GM21737 (cell line): Measurements from ENCODE around the gene NKAIN2.
A peak's percentile ranks its signal among the peaks of the same experiment; 100 is the strongest.
"Not testable (repeated sequence)": the region's sequence is repeated elsewhere in the genome, so short reads cannot be mapped to it uniquely, and the experiment has no call there.

Experiments used
- ATAC-seq: cut with Tn5 transposase; IDR thresholded peaks from one replicate; pipeline ENCODE4 v1.9.1; 2021; ENCODE audit warnings: mild to moderate bottlenecking, moderate library complexity; ENCODE audit not compliant: unreplicated experiment

Gene NKAIN2

DNA sequence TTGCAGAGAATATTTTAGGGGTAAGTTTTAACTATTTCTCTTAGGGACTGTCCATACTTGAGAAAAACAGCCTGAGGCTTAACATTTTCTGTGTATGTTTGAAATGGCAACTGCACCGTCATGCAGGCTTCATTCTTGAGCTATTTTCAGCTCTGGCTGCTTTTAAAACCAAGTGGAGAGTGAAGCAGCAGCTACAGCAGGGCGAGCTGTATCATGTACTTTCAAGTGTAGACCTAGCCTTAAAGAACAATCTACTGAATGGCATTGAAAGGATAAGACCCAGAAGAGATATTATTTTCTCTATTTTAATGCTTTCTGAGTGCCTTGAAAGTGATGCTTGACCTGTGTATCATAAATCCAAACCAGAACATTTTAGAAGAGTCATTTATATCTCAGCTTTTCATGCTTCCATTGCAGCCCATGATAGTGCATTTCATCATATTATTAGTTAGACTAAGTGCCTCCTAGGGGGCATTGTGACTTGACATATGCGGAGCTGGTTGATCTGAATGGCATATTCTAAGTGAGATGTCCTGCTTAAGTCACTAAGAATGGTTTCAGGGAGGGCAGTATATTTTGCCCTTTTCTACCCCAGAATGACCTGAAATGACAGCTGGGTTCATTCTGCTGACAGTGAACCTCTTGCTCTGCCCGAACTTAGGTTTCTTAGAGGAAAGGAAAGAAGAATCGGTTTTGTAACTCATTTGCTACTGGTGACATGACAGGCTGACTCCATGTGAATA, 85.3 kb downstream of the NKAIN2 start:
- ATAC-seq = no peak

DNA sequence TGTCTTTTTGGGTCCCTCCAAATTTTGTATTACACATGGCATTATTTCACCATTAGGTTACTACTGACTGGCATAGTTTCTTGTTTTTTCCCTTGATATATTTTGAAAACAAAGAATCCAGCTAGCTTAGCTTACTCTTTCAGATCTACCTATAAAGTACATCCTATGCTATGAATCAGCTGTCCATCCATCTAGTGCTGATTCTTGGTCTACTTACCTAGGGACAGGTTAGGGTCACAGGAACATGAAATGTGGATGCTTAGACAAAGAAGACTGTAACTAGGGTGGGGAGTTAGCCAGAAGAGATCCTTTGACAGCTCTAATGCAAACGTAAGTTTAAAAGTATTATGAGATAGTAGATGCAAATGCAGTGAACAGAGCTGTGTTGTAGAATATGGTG, 91.7 kb downstream of the NKAIN2 start:
- no peak for ATAC-seq

DNA sequence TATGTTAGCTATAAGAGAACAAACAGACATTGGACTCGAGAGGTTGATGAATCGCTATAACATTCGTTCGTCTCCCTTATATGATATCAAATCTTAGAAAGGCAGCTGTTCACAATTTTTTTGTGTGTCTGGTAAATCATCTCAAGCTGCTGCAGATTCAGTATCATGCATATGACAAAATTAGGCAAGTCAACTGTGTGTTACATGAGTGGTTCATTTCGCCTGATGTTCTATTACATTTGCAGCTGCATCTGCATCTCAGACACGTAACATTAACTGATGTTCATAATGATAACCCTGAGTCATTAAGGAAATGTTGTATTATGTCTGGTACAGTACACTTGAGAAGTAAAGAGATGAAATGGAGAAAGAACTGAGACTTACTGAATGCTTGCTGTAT, 92.1 kb downstream of the NKAIN2 start:
- ATAC-seq = no peak

DNA sequence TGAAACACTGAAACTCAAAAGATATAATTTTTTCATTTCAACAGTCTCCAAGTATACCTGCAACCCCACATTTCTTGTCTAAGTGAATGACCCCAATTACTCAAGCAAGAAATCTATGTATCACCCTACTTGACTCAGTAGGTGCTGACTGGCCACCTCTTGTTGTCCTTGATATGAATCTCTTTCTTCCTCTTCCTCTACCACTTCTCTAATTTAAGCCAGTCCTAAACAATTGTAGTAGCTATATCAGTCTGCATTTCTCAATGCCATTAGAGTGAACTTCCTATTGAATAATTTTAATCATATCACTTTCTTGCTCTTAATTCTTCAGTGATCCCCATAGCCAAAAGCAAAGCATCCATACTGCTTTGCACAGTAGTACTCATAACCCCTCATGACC, 93.2 kb downstream of the NKAIN2 start:
- no peak for ATAC-seq

DNA sequence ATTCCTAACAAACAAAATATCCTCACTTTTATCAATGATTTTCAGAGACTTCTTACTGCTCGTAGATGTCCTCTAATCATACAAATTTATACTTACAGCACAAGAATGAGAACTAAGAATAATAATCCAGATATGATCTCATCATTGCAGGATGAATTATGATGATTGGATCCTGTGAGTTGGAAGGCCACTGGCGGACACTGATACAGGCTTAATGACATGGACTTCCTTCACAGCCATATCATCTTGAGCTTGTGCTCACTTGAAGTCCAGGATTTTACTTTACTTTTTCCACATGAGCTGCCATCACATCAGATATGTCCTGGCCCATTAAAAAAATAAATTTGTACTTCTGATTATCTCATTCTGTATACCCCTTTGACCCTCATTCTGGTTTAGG, 94.3 kb downstream of the NKAIN2 start:
- no peak for ATAC-seq

DNA sequence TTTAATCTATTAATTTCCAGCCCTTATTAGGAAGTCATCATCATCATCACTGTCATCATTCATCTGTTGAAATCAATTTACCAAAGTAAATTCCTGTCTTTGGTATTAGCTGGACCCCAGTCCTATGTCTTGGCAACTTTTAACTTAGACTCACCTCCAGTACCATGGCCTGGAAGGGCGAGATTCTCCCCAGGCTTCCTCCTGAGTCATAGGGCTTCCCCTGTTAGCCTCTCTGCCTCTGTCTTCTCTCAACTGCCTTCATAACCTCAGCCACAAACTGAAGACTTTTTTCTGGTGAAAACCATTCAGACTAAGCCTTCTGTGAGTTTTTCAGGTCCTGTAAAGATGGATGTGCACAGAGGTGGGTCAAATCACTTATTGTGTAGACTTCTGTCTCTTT, 95.0 kb downstream of the NKAIN2 start:
- no peak for ATAC-seq

DNA sequence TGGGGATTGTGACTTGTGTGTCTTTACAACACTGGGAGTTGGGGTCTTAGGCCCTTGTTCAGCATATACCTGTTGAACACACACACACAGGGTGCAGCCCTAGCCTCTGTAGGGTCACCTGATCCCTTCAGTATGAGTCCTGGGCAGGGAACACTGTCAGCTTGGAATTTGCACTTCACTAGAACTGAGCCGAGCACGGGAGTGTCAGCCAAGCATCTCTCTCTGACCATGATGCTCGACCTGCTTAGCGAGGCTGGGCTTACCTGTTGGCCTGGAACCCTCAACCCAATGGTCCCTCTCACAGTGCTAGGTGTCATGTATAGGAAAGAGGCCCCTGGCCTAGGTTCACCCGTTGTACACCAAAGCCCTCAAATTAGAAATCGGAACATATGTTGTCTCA, 96.1 kb downstream of the NKAIN2 start:
- no peak for ATAC-seq

DNA sequence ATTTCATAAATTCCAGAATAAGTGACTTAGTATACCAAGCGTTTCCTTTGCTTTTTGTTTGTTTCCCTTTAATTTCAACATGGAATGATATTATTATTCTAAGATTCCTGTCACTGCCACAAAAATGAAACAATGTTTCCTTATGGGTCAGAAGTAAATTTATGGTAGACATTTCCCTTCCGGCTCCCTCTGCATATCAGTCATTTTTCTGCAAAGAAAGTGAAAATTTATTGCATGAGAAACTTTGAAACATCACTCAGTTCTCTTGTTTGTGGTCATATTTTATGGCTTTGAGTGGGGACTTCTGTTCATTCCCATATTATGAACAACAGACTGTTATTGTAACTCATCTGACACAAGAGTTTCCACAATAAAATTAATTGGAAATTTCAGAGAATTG, 97.8 kb downstream of the NKAIN2 start:
- no peak for ATAC-seq

DNA sequence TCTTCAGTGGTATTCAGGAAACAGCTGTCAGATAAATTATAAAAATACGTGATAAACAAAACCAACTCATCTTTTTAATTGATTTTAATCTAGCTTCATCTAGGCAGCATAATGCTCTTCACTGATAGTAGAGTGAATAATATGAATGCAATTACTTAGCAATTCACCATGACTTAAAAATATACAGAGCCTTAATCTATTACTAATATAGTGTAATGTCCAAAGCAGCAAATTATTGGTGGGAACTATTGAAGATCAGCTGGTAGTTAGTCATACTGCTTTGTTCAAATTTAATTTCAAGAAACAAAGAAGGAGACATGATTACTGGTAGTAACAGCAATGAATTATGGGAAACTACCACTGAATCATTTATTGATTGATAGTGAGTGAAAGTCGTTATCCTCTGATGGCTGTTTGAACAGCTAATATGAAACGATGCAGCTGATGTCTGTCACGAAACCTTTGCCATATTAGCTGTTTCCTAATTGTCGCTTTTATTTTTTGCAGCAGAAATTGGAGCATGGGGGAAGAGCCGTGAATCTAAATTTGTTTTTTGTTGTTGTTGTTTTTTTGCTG, 99.2 kb downstream of the NKAIN2 start:
- ATAC-seq = no peak

DNA sequence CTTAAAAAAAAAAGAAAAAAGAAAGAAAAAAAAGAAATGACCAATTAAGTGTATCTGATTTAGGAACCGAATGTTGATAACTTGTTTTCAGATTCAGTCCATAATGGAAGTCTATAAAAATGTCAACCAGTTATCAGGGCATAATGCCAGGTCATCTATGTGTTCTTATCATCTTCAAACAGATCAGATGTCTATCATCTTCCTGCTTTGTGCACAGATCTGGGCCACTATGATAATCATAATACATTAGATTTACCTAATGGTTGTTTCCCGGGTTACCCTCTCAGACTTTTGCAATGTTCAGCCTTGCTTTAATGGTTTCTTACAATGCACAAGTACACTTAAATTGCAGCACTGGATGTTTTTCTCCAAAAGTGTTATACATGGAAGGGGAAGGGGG, 100.6 kb downstream of the NKAIN2 start:
- no peak for ATAC-seq

DNA sequence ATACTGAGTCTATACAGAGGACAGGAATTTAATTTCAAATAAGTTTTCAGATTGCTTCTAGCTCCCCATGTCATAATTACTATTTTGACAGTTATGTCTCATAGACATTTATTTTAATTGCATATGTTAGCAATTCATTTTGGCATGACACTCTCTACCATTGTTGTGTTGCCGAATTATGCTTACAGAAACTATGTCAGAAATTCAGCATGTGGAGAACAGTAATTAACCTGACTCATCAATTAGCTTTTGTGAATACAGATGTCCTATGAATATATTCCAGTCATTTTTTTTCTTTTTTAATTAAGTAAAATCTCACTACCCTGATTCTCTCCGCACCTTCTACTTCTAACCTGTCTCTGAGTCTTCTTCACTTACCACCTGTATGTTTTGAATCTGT, 105.1 kb downstream of the NKAIN2 start:
- no peak for ATAC-seq

DNA sequence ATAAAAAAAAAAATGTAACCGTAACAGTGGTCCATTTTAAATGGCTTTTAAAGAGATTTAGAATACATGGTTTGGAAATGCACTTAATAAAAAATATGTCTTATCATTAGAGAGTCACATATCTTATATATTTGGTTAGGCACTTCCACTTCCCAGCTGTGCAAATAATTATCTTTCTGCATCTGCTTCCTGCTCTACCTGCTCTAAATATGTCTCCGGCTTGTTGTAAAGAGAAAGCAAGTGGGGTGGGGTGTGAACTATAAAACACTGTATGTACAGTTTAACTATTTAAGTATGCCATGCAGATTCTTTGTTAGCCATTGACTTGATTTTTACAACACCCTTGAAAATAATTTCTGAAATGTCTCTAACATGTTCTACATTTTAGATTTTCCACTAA, 106.3 kb downstream of the NKAIN2 start:
- ATAC-seq = no peak

DNA sequence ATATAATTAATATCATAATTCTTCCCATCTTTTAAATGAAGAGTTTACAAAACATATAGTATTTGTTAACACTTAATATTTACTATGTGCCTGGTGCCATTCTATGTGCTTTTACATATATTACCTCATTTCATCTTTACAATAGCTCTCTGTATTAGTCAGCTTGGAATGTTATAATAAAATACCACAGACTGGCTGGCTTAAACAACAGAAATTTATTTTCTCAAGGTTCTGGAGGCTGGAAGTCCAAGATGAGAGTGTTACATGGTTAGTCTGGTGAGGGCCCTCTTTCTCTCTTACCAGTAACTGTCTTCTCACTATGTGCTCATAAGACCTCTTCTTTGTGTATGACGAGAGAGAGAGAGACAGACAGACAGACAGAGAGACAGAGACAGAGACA, 110.2 kb downstream of the NKAIN2 start:
- no peak for ATAC-seq

DNA sequence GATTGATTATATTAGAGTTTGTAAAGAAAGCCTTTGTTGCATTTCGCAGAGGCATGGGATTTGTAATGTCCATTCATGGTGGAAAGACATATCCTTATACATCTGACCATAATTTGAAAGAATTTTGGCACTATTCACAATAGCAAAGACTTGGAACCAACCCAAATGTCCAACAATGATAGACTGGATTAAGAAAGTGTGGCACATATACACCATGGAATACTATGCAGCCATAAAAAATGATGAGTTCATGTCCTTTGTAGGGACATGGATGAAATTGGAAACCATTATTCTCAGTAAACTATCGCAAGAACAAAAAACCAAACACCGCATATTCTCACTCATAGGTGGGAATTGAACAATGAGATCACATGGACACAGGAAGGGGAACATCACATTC, 119.7 kb downstream of the NKAIN2 start:
- ATAC-seq = not testable (repeated sequence)

DNA sequence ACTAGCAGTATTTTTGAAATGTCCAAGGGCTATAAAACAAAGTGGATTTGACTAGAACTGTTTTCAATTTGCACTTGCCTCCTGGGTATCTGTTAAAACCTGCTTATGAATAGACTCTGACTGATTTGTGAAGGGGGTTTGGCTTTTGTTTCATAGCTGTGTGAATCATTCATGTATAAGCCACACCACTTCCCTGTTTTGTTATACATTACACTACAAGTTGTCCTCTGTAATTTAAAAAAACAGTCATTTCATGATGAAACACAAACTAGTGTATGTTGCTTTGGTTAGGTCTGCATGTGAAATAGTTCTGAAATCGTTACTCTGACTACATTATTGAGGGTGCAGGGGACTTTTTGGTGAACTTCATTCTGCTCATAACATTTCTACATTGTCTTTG, 121.7 kb downstream of the NKAIN2 start:
- peak; percentile 97 for ATAC-seq

DNA sequence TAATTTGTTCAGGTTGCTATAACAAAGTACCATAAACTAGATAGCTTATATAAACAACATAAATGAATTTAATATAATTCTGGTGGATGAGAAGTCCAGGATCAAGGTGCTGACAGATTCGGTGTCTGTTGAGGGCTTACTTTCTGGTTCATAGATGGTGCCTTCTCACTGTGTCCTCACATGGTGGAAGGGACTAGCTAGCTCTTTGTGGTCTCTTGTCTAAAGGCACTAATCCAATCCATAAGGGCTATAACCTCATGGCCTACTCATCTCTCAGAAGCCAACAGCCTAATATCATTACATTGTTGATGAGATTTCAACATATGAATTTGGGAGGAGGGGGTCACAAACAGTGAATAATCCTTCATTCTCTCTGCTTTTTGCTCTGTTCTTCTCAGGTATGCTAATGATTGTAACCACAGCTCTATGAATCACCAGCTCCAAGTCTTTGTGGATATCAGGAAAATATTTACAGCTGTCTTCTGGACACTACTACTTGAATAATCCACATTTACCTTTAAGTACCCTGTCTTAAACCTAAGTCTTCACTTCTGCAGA, 122.3 kb downstream of the NKAIN2 start:
- ATAC-seq = no peak

DNA sequence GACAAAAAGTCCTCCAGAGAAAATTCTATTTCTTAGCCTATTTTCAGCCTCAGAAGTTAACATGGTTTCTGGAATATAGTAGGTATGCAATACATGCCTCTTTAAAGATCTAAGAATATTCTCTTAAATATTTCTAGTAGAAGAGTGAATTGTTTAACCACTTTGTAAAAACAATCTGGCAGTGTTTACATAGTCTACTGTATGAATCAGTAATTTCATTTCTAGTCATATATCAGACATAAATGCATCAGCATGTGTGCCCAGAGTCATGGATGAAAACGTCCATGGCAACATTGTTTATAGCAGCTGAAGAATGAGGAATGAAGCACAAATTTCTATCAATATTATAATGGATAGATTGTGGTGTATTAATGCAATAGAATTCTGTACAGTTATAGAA, 124.9 kb downstream of the NKAIN2 start:
- no peak for ATAC-seq

DNA sequence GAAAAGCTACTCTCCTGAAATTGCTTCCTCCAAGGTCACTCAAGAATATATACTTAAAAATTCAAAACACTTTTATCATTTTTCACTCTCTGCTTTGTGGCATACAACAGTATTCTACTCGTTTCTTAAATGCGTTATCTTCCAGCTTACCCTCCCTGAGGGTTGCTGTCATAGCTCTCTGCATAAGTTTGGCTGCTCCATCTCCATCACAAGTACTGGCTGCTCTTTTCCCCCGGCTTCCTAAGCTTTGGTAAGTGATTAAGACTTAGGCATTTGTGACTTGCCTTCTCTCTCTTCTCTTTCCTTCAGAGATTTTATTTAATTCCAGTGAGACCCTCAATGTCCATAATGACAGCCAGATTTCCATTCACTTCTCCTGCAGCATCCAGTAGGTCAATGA, 128.3 kb downstream of the NKAIN2 start:
- ATAC-seq = no peak

DNA sequence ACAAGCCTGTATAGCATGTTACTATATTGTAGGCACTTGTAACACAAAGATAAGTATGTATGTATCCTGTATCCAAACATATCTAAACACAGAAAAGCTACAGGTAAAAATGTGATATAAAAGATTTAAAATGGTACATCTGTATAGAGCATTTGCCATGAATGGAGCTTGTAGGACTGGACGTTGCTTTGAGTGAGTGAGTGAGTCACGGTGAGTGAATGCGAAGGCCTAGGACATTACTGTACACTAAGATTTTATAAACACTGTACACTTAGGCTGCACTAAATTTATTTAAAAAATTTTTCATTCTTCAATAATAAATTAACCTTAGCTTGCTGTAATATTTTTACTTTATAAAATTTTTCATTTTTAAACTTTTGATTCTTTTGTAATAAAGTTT, 136.9 kb downstream of the NKAIN2 start:
- ATAC-seq = no peak

DNA sequence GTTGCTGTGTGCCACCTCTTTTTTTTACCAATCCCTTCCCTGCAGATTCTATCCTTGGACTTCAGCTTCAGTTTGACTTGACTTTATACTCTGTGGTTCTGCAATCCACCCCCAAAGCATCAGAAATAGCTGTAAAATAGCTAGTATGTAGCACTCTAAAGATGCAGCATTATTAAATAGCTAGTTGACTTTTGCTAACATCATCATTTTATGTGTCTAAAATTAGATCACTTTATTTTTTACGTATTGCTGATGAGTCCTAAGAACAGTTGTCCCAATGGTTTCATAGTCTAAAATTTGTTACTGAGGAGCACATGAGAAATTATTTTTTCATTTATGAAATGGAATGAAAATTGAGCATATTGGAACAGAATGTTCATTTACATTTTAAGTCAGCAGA, 138.2 kb downstream of the NKAIN2 start:
- no peak for ATAC-seq

DNA sequence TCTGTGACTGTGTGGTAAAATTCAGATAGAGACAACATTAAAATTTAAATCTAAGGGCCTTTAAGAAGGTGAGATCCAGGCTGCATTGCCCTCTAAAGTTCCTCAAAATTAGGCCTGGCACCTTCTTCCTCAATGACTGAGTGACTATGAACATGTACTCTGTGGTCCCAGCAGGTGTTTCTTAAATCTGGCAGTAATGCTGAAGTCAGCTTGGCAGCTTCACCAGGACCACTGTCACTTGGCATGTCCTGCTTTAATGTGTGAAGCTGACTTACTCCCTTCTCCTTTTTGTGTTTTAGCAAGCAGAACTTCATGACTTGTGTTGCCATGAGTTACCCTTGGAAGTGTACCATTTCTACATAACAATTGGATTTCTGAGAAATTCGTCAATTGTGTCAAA, 141.7 kb downstream of the NKAIN2 start:
- ATAC-seq = no peak

DNA sequence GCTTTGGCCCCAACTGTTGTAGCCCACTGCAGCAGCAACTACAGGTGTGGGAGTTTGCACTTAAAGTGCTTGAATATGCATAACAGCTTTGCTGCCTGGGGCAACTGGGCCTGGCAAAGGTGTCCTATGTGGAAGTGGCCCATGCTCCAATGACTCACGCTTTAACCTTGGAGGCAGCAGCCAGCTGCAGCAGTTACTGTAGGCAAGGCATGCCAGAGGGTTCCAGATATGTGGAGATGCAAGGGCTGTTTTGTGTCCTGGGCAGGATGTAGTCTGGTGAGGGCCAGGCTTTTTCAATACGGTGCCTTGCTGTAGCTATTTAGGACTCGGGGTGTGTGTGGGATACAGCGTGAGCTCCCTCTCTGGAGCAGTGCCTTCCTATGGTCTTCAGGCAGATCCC, 150.3 kb downstream of the NKAIN2 start:
- no peak for ATAC-seq
